ENCODE measurements around the gene FAM177A1.
"Not testable (repeated sequence)": the region's sequence is repeated elsewhere in the genome, so short reads cannot be mapped to it uniquely, and the experiment has no call there.

FAM177A1 gene, protein sequence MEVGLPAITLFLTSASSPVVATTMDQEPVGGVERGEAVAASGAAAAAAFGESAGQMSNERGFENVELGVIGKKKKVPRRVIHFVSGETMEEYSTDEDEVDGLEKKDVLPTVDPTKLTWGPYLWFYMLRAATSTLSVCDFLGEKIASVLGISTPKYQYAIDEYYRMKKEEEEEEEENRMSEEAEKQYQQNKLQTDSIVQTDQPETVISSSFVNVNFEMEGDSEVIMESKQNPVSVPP

DNA sequence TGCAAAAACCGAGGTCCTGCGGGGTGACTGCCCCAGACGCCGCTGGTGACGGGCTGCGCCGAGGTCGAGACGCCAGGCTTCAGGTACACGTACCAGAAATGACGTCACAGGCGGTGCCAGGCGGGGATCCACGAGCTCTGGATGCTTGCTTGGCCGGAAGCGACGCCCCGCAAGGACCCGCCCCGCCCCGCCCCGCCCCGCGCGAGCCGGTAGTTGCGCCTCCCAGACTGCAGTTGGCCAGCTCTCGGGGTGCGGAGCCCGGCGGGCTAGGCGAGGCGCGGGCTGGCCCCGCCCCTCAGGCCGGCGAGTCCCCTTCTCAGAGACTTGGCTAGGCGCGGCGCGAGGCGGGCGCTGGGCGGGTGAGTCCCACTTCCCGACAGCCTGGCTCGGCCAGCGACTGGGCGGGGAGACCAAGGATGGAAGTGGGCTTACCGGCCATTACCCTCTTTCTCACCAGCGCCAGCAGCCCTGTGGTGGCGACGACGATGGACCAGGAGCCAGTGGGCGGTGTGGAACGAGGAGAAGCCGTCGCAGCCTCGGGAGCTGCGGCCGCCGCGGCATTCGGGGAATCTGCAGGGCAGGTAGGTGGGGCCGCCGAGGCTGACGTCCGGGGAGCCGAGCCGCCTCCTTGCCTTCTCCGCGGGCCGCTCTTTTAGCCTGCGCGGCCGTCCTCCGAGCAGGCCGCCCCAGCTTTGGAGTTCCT lies at the start of gene FAM177A1:
Gene FAM177A1, plus strand, starts transcription at position 225 of the 703 bp plus-strand sequence. Its CDS starts 192 bp downstream, at position 417.
- peak; percentile 98 for DNase-seq

DNA sequence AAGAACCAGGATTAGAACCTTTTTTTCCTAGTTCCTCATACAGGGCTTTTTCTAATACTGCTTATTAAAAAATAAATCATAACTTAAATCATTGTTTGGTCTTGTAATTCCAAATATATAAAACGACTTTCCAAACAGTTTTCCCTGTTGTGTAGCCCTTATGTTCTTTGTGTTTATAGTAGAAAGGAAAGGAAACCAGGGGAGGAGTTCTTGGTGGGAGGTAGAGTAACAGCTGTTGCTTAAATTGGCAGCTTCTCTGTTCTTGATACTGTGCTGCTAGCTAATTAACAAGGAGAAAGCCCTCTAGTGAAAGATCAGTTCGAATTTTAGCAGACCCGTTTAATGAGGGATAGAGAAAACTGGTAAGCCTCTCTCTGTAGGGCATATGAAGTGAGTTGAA lies 48.3 kb upstream of the FAM177A1 start:
- DNase-seq, result no peak

DNA sequence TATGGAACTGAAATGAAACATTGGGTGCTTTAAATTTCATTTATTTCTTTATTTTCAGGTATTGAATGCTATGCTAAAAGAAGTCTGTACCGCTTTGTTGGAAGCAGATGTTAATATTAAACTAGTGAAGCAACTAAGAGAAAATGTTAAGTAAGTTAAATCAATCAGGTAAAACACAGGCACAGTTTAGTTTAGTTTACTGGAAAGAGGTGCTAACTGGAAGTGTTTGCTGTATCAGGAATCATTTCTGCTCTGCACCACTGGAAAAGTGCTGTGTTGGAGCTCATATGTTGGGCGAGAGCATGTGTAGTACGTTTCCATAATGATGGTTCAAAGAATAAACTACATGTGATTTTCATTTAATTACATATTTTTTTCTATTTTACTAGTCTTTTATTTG lies 46.6 kb upstream of the FAM177A1 start:
- DNase-seq, result no peak

DNA sequence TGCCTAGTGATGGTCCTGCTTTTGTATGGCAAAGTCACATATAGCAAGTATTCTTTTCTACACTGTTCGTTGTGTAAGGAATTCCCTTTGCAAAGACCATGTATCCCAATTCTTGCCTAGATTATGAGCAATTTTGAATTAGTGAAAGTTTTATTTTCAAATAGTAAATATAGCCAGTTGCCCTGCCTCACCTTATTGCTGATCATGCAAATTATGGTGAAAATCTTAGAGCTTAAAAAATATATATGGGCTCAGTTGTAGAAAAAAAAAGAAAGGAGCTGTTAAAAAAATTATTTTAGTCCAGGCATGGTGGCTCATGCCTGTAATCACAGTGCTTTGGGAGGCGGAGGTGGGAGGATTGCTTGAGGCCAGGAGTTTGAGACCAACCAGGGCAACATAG lies 44.5 kb upstream of the FAM177A1 start:
- no peak for DNase-seq

DNA sequence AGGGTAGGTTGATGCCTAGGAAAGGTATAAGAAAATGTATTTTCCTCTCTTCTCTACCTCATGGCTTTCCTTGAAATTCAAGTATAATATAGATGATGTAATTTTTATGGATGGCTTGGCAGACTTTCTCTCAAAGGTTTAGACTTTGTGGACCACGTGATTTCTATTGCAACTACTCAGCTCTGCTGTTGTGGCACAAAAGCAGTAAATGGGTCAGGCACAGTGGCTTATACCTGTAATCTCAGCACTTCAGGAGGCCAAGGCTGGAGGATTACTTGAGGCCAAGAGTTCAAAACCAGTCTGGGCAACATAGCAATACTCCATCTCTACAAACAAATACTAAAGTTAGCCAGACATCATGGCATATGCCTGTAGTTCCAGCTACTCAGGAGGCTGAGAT lies 41.2 kb upstream of the FAM177A1 start:
- DNase-seq, result no peak

DNA sequence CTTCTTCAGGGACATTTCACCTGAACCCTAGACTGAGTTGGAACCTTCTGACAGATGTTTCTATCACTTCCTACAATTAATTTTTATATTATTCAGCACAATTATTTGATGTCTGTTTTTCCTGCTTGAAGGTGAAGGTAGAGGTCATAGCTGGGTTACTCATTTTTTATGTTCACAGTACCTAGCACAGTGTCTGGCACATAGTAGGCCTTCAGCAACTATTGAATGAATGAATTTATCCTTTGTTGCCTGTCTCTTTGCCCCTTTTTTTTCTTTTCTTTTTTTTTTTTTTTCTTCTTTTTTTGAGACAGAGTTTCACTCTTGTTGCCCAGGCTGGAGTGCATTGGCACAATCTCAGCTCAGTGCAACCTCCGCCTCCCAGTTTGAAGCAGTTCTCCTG lies 29.5 kb upstream of the FAM177A1 start:
- DNase-seq, result no peak

DNA sequence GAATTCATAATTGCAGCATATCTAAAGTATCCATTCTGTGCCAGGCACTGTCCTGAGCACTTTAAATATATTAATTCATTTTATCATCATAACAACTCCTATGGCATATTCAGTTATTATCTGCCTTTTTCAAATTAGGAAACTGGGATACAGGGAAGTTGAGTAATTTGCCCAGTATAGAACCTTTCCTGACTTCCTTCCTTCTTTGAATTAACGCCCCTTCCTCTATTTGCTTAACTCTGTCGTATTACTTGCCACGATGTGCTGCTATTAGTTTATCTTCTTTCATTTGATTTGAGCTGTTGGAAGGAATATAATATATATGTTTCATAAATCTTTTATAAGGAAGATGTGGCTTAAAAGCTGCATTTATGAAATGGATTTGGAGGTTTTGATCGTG lies 25.4 kb upstream of the FAM177A1 start:
- no peak for DNase-seq

DNA sequence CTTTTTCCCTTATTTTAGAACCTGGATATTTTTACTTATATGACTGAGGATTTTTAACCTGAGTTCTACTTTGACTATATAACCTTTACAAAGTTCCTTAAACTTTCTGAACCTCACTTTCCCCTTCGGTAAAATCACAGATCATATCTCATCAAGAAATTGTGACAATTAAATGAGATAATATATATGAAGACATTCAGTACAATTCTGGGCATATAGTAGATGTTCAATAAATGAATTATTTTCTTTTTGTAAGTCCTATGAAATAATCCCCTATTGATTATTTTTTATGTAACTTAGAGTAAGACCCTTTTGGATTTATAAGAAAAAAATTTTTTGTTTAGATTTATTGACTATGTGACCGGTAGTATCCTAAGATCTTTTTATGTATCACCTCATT lies 17.6 kb upstream of the FAM177A1 start:
- DNase-seq, result no peak

DNA sequence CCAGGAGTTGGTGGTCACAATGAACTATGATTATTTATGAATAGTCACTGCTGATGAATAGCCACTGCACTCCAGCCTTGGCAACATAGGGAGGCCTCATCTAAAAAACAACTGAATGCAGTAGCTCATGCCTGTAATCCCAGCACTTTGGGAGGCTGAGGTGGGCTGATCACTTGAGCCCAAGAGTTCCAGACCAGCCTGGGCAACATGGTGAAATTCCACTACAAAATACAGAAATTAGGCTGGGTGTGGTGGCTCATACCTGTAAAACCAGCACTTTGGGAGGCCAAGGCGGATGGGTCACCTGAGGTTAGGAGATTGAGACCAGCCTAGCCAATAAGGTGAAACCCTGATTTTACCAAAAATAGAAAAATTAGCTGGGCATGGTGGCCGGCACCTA lies 13.5 kb upstream of the FAM177A1 start:
- DNase-seq, result no peak

DNA sequence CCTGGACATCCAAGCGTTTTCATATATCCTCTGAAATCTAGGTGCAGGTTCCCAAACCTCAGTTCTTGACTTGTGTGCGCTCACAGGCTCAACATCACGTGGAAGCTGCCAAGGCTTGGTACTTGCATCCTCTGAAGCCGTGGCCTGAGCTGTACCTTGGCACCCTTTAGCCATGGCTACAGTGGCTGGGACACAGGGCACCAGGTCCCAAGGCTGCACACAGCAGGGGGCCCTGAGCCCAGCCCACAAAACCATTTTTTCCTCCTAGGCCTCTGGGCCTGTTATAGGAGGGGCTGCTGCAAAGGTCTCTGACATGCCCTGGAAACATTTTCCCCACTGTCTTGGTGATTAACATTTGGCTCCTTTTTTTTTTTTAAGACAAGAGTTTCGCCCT lies 11.6 kb upstream of the FAM177A1 start:
- no peak for DNase-seq

DNA sequence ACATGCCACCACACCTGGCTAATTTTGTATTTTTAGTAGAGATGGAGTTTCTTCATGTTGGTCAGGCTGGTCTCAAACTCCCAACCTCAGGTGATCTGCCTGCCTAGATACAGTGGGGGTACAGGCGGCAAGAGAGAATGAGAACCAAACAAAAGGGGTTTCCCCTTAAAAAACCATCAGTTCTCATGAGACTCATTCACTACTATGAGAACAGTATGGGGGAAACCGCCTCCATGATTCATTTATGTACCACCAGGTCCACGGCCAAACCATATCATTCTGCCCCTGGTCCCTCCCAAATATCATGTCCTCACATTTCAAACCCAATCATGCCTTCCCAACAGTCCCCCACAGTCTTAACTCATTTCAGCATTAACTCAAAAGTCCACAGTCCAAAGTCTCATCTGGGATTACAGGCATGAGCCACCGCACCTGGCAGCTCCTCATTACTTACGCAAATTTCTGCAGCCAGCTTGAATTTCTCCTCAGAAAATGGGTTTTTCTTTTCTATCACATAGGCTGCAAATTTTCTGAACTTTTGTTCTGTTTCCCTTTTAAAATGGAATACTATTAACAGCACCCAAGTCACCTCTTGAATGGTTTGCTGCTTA lies 11.0 kb upstream of the FAM177A1 start:
- not testable (repeated sequence) for DNase-seq

DNA sequence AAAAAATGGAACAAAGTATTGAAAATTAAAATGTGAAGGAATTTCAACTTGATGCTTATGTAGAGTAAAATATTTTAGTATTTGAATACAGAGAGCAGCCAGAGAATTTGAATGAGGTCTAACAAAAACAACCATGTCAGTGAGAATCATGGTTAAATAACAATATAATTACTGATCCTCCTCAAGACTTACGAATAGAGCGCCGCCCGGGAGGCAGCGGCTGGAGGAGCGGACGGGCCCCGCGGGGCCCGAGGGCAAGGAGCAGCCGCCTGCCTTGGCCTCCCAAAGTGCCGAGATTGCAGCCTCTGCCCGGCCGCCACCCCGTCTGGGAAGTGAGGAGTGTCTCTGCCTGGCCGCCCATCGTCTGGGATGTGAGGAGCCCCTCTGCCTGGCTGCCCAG lies 7.8 kb upstream of the FAM177A1 start:
- DNase-seq, result not testable (repeated sequence)

DNA sequence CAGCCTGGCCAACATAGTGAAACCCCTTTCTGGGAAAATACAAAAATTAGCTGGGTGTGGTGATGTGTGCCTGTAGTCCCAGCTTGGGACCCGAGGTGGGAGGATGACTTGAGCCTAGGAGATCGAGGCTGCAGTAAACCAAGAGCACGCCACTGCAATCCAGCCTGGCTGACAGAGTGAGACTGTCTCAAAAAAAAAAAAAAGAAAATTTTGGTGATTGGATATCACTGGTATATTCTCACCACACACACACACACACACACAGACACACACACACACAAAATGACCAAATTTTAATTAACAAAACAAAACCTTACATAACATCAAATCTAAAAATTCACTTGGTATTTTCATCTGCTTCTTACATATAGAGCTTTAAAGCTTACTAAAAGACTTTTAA lies 3.4 kb upstream of the FAM177A1 start:
- no peak for DNase-seq

DNA sequence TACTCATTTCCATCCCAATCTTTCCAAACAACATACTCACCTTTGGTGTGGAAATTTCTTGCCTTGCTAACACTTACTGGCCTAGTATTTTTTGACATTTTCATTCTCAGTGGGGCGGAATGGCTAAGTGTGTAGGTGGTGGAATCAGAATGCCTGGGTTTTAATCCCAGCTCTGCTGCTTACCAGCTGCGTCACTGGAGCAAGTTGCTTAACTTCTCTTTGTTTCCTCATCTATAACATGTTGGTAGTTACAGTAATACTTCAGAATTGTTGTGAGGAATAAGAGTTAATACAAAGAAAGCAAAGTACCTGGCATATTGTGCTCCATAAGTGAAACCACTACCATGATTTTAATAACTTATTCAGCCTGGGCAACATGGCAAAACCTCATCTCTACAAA lies 3.0 kb upstream of the FAM177A1 start:
- no peak for DNase-seq

DNA sequence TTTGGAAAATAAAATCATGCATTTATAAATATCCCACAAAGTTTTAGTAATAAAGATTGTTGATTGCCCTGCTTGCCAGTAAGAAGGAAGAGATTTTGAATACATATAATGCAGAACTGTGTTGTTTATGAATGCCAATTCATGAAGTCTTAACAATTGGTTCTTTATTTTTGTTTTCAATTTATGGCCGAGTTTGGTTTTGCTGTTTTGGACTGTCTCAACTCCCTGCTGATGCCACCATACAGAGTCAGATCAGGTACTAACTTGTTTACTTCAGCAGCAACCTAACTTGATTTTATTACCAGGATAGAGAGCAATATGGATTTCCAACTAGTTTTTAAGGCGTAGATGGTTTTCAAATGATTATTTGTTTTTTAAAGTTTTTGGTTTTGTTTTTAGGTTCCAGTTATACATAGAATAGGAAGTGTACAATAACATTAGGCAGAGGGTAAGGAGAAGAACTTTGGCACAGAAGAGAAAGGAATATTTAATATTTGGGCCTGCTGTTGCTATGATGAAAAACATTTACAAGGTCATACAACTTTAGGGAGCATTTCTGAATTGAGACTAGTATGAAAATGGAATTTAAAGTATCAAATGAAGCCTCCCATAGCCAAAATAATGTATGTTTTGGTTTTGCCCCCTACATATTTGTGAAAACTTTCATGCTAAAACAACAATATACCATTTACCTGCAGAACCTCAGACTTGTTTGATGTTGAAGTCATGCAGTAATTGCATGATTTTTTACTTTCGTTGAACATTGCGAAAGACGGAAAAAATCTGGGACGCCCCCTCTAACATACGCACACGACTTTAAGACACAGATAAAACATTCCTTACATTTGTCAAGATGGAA lies 904 bp upstream of the FAM177A1 start:
- no peak for DNase-seq

DNA sequence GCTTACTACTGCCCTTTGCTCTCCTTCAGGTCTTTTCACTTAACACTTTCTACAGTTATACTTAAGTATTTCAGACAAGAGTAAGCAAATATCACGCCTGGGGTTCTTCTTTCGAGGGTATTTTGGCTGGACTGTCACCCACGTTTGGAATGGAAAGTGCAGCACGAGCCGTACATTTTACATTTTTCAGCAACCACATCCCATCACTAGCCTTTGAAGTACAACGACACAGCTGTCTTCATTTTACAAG lies 349 bp upstream of the FAM177A1 start:
- no peak for DNase-seq

DNA sequence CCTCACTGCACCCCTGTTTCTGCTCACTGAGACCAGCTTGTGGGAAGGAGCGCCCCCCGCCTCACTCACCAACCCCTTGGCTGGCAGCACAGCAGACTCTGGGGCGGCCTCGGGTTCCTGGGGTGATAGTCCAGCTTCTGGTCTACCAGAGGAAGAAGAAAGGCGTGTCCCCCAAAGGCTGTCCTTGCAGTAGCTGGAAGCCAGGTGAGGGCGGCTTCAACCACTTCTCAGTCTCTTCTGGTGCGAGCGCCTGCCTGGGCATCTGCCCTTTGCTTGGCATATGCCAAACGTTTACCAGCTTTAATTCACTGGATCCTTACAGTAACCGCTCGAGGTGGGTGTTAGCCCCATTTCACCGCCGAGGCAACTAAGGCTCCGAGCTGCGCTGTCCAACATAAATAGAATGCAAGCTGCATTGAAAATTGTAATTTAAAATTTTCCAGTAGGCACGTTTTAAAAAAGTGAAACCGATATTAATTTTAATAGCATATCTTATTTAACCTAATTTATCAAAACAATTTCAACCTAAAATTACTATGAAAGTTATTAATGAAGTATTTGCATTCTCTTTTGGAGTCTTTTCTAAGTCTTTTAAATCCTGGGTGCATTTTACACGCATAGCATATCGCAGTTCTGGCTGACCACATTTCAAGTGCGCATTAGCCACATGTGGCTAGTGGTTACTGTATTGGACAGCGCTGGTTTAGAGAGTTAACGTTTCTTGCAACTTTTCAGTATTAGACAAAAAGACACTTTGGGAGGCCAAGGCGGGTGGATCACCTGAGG lies 872 bp downstream of the FAM177A1 start:
- no peak for DNase-seq

DNA sequence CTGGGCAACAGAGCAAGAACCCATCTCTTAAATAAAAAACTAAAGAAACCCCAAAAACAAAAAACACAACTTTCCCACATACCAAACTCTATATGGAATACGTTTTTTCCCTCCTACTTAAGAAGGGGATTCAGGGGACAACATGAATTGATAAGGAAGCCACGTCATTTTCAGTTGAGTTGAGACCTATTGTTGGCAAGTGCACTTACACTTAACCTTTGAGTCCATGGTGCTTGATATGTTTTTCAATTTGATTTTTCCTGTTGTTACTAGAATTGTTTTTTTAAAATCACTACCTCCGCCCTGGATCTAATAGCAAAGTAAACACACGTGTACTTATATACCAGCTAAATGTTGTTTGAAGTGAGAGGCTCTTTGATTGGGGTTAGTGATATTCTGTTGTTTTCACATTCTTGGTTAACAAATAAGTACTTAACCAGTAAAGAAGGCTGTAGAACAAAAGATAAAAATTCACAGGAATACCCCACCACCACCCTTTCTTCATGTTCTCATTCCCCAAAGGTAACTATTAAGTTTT lies 2.0 kb downstream of the FAM177A1 start:
- no peak for DNase-seq

DNA sequence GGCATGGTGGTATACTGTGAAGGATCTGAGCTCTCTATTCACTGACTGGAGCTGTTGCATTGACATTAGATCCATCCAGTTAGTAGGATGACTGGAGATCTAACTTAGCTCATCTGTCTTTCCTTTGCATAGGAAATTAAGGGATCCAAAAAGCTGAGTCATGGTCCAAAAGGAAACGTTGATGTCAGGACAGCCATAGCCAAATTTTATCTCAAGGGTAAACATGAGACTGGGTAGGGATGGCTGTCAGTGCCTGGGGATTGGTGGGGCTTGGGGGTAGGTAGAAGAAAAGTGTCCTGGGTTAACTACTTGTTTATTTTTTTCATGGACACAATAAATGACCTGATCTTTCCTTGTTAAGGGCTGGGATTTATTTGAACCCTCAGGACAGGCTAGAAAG lies 4.6 kb downstream of the FAM177A1 start:
- DNase-seq, result no peak

DNA sequence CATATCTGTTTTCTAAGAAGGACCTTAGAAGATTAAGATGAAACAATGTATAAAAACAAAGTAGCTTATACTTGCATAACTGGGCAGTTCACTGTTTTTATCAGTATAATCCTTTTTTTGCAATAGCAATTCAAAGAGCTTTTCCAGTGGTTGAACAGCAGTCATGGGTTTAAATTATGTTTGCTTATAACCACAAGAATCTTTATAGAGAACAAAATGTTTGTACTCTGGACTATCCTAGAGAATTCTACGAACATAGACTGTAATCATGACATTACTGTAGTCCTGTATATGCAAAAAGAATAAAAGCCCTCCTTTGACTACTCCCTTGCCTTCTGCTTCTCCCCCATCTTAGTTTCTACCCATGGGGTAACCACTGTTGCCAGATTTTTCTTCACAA lies 5.7 kb downstream of the FAM177A1 start:
- DNase-seq, result no peak

DNA sequence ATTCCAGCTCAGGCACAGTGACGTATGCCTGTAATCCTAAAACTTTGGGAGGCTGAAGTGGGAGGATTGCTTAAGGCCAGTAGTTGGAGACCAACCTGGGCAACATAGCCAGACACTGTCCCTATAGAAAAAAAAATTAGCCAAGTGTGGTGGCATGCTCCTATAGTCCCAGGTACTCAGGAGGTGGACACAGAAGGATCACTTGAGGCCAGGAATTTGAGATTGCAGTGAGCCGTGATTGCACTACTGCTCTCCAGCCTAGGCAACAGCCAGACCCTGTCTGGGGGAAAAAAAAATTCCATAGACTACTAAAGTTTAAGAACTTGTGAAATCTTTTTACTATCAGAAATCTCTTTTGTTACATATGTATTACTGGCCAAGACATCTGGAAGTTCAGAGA lies 6.6 kb downstream of the FAM177A1 start:
- DNase-seq, result no peak

DNA sequence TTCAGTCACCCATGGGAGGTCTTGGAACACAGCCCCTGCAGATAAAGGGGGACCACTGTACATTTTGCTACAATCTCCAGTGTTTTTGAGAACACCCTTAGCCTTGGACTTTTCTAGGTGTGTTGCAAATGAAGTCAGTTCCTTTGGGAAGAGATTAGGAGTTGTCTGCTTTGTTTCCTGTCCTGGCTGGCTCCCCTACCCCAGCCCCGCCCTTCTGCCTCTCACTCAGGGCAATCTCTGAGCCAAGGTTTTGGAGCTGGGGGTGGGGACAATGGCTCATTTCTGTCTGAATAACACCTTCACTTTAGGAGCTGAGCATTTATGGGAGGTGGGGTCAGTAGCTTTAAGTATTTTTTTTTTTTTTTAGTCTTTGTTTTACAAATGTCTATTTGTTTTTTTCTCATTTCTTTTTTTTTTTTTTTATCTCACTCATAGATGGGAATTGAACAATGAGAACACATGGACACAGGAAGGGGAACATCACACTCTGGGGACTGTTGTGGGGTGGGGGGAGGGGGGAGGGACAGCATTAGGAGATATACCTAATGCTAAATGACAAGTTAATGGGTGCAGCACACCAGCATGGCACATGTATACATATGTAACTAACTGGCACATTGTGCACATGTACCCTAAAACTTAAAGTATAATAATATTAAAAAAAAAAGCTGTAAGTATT lies 15.2 kb downstream of the FAM177A1 start:
- DNase-seq, result not testable (repeated sequence)

Data from right hindlimb (tissue), 1 donor.